Measurements from ENCODE around the gene CXXC4.

Gene CXXC4

DNA sequence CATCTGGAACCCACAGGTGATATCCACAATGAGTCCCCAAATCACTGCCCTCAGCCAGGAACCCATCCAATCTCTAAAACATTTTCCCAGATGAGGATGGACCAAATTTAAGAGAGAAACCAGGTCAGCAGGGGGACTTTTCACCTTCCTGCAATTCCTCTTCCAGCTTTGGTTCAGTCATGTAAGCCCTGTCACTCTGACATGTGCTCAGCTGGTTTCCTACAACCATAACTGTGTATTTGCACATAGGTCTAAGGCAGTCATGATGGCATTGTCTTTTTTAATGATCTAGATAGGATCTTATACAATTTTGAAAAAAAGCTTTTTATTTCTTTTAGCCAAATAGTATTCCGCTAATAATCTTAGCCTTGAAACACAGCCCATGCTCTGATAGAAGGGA is 6.5 kb downstream of the CXXC4 start:
- no peak for DNase-seq

- no peak for DNase-seq
Observed at GRCh38 chr4:104486716-104487504, 7.8 kb downstream of the CXXC4 start.

DNA sequence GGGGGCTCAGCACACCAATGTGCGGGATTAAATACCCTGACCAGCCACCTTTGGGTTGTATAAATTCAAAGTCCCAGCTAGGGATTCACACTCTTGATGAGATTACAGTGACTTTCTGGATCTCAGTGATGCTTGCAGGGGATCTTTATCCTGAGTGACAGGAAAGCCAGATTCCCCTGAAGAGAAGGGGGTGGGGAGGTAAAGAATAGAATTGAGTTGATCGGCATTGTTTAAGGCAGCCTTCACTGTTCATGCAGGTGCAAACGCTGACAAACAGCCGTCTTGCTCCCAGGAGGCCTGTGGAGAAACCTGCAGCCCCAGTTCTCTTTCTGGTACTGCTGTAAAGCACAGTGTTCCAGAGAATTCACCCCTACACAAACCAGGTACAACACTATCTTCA is 19.0 kb downstream of the CXXC4 start:
- no peak for DNase-seq

- DNase-seq: no peak
Observed at GRCh38 chr4:104472766-104473165, 21.9 kb downstream of the CXXC4 start.

DNA sequence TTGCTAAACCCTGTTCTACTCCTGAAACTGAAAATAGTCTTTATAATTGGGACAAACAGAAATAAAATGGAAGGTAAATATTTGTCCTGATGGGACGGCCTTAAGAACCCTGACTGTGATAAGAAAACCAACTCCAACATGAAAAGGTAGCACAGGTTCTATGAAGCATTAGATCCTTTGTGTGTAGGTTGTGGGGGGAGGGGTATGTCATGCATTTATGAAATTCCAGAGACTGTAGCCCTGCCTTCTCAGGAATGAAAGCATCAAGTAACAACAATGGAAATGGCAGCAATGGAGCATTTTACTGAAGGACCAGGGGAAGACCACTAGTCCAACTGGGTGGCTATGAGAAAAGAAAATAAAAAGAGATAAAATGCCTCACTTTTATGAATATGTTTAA is 23.9 kb downstream of the CXXC4 start:
- DNase-seq: no peak

- no peak for DNase-seq
Observed at GRCh38 chr4:104469794-104470193, 24.9 kb downstream of the CXXC4 start.

DNA sequence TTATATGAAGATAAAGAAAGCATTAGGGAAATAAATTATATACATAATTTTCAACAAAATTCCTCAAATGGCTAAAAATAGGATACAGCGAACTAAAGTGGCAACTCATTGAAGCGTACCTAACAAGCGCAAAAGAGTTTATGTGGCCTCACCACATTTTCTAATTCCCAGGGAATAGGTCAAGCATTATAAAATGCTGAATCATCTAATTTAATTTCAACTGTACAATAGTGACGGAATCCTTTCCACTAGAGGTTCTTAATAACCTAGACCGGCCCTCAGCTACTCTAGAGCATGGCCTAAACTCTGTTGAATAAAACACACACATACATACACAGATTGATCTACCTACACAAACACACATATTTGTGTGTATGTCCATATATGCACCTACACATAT is 29.1 kb downstream of the CXXC4 start:
- no peak for DNase-seq

DNA sequence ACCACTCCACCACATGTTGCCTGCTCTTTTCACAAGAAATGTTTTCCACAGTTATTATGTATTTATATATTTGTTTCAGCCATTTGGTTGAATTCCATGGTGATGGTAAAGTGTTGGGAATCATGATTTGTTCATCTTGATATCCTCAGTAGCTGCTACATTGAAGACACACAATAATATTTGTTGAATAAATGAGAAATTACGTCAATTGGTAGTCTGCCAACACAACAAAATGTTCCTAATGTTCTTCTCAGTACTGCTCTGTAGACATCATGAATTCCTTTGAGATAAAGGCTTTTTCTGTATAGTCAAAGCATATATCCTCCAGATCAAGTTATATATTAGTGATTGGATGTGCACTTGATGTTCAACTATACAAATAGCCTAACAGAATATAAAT is 29.5 kb downstream of the CXXC4 start:
- DNase-seq: no peak

DNA sequence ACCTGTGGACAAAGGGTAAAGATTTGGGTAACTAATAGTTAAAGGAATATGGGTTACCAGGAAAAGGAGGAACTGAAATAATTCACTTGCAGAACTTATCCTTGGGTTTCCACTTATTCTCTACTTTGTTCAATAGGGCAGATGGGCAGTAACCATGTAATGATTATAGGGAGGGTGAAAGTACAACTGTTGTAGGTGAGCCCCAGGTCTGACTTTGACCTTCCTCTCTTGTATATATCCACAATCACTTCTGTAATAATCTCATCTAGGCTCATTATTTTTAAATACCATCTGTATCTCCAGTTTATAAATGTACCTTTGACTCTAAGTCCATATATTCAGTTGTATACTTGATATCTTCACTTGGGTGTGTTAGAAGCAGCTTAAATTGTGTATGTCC is 32.1 kb downstream of the CXXC4 start:
- no peak for DNase-seq

DNA sequence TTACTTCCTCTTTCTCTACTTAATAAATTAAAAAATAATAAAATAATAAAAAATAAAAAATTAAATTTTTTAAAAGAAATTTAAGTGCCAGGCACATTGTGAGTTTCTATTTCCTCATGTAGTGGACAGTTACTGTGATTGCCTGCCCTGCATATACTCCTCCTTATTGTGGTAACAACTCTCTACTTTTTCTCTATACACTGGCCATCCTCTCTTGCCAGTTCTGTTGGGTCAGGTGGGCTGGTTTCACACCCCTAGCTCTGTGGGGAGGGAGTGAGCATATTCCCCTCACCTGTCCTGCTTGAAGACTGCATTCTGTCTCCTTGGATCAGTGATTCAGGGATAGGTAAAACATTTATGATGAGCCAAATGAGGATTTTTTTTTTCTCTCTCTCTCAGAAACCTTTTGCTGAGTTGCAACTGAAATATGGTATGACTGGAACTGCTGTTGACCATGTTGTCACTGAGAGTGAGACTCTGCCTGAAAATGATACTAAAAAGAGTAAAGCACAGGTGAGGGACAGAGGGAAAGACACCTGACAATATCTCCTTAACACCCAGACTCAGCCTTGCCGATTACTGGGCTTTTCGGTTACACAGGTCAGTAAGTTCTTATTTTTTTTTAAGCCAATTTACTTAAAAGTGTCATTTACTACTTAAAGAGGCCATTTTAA is 37.2 kb downstream of the CXXC4 start:
- DNase-seq: no peak

- no peak for DNase-seq
Observed at GRCh38 chr4:104451573-104451972, 43.1 kb downstream of the CXXC4 start.

- DNase-seq: no peak
Observed at GRCh38 chr4:104449537-104449936, 45.2 kb downstream of the CXXC4 start.

- DNase-seq: no peak
Observed at GRCh38 chr4:104447294-104447693, 47.4 kb downstream of the CXXC4 start.

GRCh38 chr4:104446431-104447278 is 48.0 kb downstream of the CXXC4 start:
- DNase-seq: no peak

DNA sequence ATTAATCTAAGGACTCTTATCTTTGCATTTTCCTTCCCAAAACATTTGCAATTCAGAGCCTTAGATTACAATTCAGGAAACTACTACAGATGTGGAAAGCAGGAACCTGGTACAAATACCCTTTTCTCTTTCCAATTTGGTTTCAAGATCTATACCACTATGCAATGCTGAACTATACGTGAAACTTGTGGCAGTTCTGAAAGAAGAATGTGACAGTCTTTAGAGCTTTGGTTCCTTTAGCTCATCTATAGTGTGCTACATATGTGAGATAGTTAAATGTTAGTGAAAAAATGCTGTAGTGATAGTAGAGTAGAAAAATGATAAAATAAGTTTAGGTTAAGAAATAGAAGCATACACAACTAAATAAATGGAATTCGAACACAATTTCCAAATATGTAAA is 50.0 kb downstream of the CXXC4 start:
- DNase-seq: no peak

- DNase-seq: no peak
Observed at GRCh38 chr4:104436542-104436941, 58.2 kb downstream of the CXXC4 start.

DNA sequence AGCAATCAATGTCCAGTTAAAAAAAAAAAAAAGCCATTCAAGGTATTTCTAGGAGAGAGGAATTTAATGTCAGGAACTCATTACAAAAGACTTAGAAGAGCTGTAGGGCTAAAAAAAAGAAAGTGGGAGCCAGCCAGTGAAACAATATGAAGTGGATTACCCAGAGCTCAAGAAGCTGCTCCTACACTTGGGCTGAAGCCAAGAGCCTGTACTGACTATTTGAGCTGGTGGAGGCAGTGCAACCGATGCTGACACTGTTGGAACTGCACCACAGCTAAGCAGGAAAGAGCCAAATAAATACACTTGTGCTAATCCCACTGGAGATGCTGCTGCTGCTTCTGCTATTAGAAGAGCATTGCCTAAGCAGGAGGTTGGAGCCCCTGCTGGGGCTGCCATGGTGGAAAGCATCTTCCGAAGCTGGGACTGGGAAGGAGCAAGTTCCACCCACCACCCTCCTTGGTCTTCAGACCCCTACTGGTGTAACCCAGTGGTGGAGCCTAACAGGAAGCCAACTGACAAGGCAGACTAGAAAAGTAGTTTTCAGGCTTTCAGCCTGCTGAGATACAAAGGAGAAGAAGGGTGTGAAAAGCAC is 65.4 kb downstream of the CXXC4 start:
- no peak for DNase-seq

- no peak for DNase-seq
Observed at GRCh38 chr4:104425948-104426347, 68.7 kb downstream of the CXXC4 start.

DNA sequence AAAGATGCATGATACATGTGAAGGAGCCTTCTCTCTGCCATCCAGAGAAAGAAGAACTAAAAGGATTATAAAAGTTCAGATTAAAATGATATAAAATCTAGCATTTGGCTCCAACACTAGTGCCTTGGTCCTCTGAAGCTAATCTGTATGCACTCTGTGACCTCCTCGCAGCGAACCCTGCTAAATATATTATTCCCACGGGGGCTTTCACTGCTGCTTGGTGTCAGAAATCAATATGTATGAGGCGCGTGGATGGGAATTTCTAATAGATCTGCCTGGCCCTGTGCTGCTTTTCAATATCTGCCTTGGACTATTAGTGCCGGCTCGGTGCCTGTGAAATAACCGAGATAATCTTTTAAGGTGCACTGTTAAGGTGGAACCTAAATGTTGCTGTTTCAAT is 69.7 kb downstream of the CXXC4 start:
- DNase-seq: no peak

- no peak for DNase-seq
Observed at GRCh38 chr4:104424475-104424941, 70.2 kb downstream of the CXXC4 start.

GRCh38 chr4:104421566-104421965 is 73.1 kb downstream of the CXXC4 start:
- no peak for DNase-seq

DNA sequence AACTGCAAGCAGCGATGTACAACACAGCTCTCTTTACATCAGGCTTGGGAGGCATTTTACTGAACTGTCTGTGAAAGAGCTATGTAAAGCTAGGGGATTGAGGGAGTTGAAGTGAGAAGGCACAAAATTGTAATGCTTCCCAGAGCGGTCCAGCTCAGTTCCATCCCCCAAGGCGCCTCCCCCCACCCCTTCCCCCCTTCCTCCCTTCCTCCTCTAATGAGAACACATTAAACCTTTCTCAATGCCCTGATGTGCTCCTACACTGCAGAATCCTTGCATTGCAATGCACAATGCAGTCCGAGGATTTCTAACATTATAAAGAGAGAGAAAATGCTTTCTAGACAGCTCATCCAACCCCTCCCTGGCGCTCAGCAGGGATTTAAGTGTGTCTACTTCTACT is 73.9 kb downstream of the CXXC4 start:
- DNase-seq: no peak
